ENCODE data around the gene ARL6IP6. TPM values are rescaled to one million over a fixed set of nuclear protein-coding genes. Genes with fewer than 3 reads are reported as not detected.

ARL6IP6 gene
- total RNA-seq, 1 experiment from 2014 or later, result 27.2 TPM

DNA sequence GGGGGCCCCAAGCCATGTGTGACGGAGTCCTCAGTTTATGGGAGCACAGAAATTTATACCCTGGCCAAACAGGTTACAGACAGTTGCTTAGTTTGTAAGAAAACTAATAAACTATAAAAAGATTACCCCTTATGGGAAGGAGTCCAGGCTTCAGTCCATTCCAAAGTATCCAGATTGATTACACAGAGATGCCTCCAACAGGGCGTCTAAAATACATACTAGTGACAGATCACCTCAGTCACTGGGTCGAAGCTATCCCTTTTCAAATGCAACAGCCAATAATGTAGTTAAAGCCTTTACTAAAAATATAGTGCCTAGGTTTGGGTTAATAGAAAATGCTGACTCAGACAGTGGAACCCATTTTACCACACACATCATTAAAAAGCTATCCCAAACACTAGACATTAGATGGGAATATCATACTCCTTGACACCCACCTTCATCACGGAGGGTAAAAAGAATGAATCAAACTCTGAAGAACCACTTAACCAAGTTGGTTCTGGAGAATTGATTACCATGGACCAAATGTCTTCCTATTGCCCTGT is 11.9 kb upstream of the ARL6IP6 start:
- intact Hi-C loops (cut with micrococcal nuclease; ENCODE audit: unreplicated experiment), result no loop called here
- CTCF ChIA-PET, result no interaction called here
- no peak for DNase-seq
- H3K9me3 ChIP-seq (ENCODE audit: insufficient read depth, low read depth), result peaks cover 10% of the 10 kb centered on the region
- H3K36me3 ChIP-seq (ENCODE audit: low read depth), result peaks cover 56% of the 10 kb centered on the region
- peaks cover 66% of the 10 kb centered on the region for H4K20me1 ChIP-seq (ENCODE audit: insufficient read depth)
- H2AFZ ChIP-seq, result no peak overlapping the region
- H3K4me3 ChIP-seq, result no peak overlapping the region
- no peak overlapping the region for H3K4me2 ChIP-seq
- no peak overlapping the region for H3K27ac ChIP-seq
- BruUV-seq (replicated peaks), result no TSS peak
- no peaks in the 10 kb centered on the region for H3F3A ChIP-seq (ENCODE audit: insufficient read depth, low read depth)
- H3K9me2 ChIP-seq (ENCODE audit: insufficient read depth), result no peaks in the 10 kb centered on the region
- H3K79me2 ChIP-seq (ENCODE audit: low read depth), result peaks cover 97% of the 10 kb centered on the region
- H3K27me3 ChIP-seq (ENCODE audit: insufficient read depth, low read depth), result no peaks in the 10 kb centered on the region
- H3K4me1 ChIP-seq (replicated peaks; ENCODE audit: insufficient read depth), result no peaks in the 10 kb centered on the region
- TF ChIP-seq EZH2 (IDR thresholded peaks at IDR 0.05; ENCODE audit: low read depth), result no peak
- TF ChIP-seq, protein P1, sequence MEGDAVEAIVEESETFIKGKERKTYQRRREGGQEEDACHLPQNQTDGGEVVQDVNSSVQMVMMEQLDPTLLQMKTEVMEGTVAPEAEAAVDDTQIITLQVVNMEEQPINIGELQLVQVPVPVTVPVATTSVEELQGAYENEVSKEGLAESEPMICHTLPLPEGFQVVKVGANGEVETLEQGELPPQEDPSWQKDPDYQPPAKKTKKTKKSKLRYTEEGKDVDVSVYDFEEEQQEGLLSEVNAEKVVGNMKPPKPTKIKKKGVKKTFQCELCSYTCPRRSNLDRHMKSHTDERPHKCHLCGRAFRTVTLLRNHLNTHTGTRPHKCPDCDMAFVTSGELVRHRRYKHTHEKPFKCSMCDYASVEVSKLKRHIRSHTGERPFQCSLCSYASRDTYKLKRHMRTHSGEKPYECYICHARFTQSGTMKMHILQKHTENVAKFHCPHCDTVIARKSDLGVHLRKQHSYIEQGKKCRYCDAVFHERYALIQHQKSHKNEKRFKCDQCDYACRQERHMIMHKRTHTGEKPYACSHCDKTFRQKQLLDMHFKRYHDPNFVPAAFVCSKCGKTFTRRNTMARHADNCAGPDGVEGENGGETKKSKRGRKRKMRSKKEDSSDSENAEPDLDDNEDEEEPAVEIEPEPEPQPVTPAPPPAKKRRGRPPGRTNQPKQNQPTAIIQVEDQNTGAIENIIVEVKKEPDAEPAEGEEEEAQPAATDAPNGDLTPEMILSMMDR (conservative IDR thresholded peaks at IDR 0.05), result no peak
- POLR2A ChIA-PET (ENCODE audit: unreplicated experiment), result no interaction called here

DNA sequence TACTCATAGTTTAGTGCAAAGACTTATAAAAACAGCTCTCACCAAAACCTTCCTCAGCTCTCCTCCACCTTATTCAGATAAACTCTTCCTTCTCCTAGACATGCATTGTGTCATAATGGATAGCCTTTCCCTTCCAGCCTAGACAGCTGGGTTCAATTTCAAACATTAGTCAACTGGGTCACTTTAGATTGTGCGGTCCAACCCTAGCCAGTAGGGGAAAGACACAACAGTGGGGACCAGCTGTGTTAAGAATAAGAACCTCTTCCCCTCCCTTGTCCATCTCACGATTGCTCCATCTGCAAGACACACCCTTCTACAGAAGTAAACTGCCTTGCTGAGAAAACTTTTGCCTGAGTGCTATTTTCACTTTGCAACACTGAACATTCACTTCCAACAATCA is 9.7 kb upstream of the ARL6IP6 start:
- BruUV-seq (replicated peaks), result no TSS peak

DNA sequence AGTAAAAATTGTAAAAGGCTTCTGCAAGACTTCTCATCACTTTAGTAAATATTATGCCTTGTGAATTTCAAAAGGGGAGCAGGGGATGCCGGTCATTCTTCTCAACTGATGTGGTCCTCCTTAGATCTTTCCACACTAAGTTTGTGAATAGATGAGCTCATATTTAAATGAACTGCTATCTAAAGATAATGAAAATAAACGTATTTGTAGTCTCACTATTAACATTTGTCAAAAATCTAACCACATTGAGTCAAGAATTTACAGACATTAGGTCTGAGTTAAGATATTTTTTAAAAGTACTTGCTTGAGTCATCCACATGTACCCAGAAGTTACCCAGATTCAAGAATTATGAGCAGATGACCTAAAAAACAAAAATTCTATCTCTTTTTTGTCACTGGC is 7.7 kb upstream of the ARL6IP6 start:
- ChIA-PET POLR2A (ENCODE audit: unreplicated experiment) (no interaction called here), CTCF (no interaction called here)
- Histone ChIP-seq H3K4me3 (no peak overlapping the region), H3K9me3 (ENCODE audit: insufficient read depth, low read depth) (peaks cover 10% of the 10 kb centered on the region), H3F3A (ENCODE audit: insufficient read depth, low read depth) (no peaks in the 10 kb centered on the region; the same call in 1 of the 2 replicates), H3K27me3 (ENCODE audit: insufficient read depth, low read depth) (no peaks in the 10 kb centered on the region), H3K4me1 (replicated peaks; ENCODE audit: insufficient read depth) (peaks cover 8% of the 10 kb centered on the region), H3K4me2 (no peak overlapping the region), H4K20me1 (ENCODE audit: insufficient read depth) (peaks cover 69% of the 10 kb centered on the region), H3K9me2 (ENCODE audit: insufficient read depth) (no peaks in the 10 kb centered on the region), H3K79me2 (ENCODE audit: low read depth) (peaks cover 97% of the 10 kb centered on the region), H2AFZ (no peak overlapping the region), H3K36me3 (ENCODE audit: low read depth) (peaks cover 67% of the 10 kb centered on the region), H3K27ac (no peak overlapping the region)
- BruUV-seq (replicated peaks), result no TSS peak
- no peak for DNase-seq
- TF ChIP-seq, protein P1 (conservative IDR thresholded peaks at IDR 0.05), result no peak
- no peak for TF ChIP-seq EZH2 (IDR thresholded peaks at IDR 0.05; ENCODE audit: low read depth)
- intact Hi-C loops (cut with micrococcal nuclease; ENCODE audit: unreplicated experiment), result loop anchor here (10.0 kb wide), 2 partner anchors 296 to 676 kb away; no protein-coding TSS in a partner anchor

More for the DNA sequence above, 9.7 kb upstream of the ARL6IP6 start:
- ChIA-PET POLR2A (ENCODE audit: unreplicated experiment) (no interaction called here), CTCF (no interaction called here)
- Histone ChIP-seq H3K27ac (no peak overlapping the region), H3K27me3 (ENCODE audit: insufficient read depth, low read depth) (no peaks in the 10 kb centered on the region), H3K4me3 (no peak overlapping the region), H3K4me2 (no peak overlapping the region), H3K9me2 (ENCODE audit: insufficient read depth) (no peaks in the 10 kb centered on the region), H2AFZ (no peak overlapping the region), H3F3A (ENCODE audit: insufficient read depth, low read depth) (no peaks in the 10 kb centered on the region), H3K79me2 (ENCODE audit: low read depth) (peaks cover 97% of the 10 kb centered on the region), H4K20me1 (ENCODE audit: insufficient read depth) (peaks cover 64% of the 10 kb centered on the region), H3K4me1 (replicated peaks; ENCODE audit: insufficient read depth) (no peaks in the 10 kb centered on the region), H3K36me3 (ENCODE audit: low read depth) (peaks cover 59% of the 10 kb centered on the region), H3K9me3 (ENCODE audit: insufficient read depth, low read depth) (peaks cover 10% of the 10 kb centered on the region)
- intact Hi-C loops (cut with micrococcal nuclease; ENCODE audit: unreplicated experiment), result no loop called here
- DNase-seq, result no peak
- TF ChIP-seq, protein P1 (conservative IDR thresholded peaks at IDR 0.05), result no peak
- TF ChIP-seq EZH2 (IDR thresholded peaks at IDR 0.05; ENCODE audit: low read depth), result no peak
